ENCODE data around the gene GSX1.

Gene GSX1

DNA sequence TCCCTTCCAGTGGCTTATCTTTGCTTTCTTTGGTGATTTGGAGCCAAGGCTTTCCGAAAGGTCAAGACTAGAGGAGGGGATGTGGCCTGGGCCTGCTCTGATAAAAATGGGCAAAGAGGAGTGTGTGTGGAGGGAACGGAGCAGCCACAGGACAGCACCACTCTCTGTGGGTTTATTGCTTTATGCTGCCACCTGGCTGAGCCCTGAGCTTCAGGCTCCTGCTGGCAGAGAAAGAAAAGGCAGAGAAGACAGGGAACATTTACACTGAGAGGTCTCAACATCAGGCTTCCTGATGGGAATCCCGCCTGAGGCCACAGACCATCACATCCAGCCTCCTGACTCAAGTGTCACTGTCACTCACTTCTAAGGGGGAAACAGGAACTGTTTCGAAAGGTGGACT is 9.2 kb upstream of the GSX1 start:
- TF ChIP-seq, protein P1, sequence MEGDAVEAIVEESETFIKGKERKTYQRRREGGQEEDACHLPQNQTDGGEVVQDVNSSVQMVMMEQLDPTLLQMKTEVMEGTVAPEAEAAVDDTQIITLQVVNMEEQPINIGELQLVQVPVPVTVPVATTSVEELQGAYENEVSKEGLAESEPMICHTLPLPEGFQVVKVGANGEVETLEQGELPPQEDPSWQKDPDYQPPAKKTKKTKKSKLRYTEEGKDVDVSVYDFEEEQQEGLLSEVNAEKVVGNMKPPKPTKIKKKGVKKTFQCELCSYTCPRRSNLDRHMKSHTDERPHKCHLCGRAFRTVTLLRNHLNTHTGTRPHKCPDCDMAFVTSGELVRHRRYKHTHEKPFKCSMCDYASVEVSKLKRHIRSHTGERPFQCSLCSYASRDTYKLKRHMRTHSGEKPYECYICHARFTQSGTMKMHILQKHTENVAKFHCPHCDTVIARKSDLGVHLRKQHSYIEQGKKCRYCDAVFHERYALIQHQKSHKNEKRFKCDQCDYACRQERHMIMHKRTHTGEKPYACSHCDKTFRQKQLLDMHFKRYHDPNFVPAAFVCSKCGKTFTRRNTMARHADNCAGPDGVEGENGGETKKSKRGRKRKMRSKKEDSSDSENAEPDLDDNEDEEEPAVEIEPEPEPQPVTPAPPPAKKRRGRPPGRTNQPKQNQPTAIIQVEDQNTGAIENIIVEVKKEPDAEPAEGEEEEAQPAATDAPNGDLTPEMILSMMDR (IDR thresholded peaks at IDR 0.05) = no peak
- Mint-ChIP-seq H3K36me3 (ENCODE audit: low read depth) (no peaks in the 10 kb centered on the region), H3K27ac (no peak overlapping the region), H3K4me3 (no peak overlapping the region), H3K9me3 (peaks cover 3% of the 10 kb centered on the region), H3K4me1 (peaks cover 17% of the 10 kb centered on the region), H3K27me3 (ENCODE audit: low read depth, poor library complexity) (peaks cover 44% of the 10 kb centered on the region)
- no peak for DNase-seq

GRCh38 chr13:27788271-27788670 is 4.0 kb upstream of the GSX1 start:
- DNase-seq = no peak
- H3K4me3 Mint-ChIP-seq = no peak overlapping the region
- H3K4me1 Mint-ChIP-seq = peaks cover 20% of the 10 kb centered on the region
- no peaks in the 10 kb centered on the region for H3K36me3 Mint-ChIP-seq (ENCODE audit: low read depth)
- TF ChIP-seq, protein P1 (IDR thresholded peaks at IDR 0.05) = no peak
- H3K27me3 Mint-ChIP-seq (ENCODE audit: low read depth, poor library complexity) = peaks cover 74% of the 10 kb centered on the region
- H3K27ac Mint-ChIP-seq = no peak overlapping the region
- H3K9me3 Mint-ChIP-seq = peaks cover 3% of the 10 kb centered on the region

DNA sequence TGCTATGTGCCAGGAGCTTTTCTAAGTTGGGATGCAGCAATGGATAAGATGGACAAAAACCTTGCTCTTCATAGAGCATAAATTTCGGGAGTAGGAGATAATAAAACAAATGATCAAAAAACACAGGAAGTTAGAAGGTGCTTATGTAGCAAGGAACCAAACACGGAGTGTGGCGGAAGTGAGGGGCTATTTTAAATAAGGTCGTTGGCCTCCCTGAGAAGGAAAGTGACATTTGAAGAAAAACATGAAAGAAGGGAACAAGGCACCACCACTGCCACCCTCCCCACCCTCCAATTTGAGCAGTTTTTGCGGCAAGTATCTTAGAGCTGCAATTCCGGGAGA is 3.2 kb upstream of the GSX1 start:
- no peak for DNase-seq
- peaks cover 3% of the 10 kb centered on the region for H3K9me3 Mint-ChIP-seq
- H3K27ac Mint-ChIP-seq = no peak overlapping the region
- H3K4me3 Mint-ChIP-seq = peak overlapping the region; percentile 60
- peaks cover 83% of the 10 kb centered on the region for H3K27me3 Mint-ChIP-seq (ENCODE audit: low read depth, poor library complexity)
- TF ChIP-seq, protein P1 (IDR thresholded peaks at IDR 0.05) = no peak
- no peaks in the 10 kb centered on the region for H3K36me3 Mint-ChIP-seq (ENCODE audit: low read depth)
- H3K4me1 Mint-ChIP-seq = peaks cover 22% of the 10 kb centered on the region

GRCh38 chr13:27789495-27790303 is 2.6 kb upstream of the GSX1 start:
- peak; percentile 42 for DNase-seq
- no peak overlapping the region for H3K27ac Mint-ChIP-seq
- peaks cover 26% of the 10 kb centered on the region for H3K4me1 Mint-ChIP-seq
- H3K4me3 Mint-ChIP-seq = peak overlapping the region; percentile 60
- peaks cover 7% of the 10 kb centered on the region for H3K9me3 Mint-ChIP-seq
- peaks cover 88% of the 10 kb centered on the region for H3K27me3 Mint-ChIP-seq (ENCODE audit: low read depth, poor library complexity)
- TF ChIP-seq, protein P1 (IDR thresholded peaks at IDR 0.05) = no peak
- no peaks in the 10 kb centered on the region for H3K36me3 Mint-ChIP-seq (ENCODE audit: low read depth)

GRCh38 chr13:27790523-27790922 is 1.8 kb upstream of the GSX1 start:
- peaks cover 30% of the 10 kb centered on the region for H3K4me1 Mint-ChIP-seq

More at GRCh38 chr13:27790523-27790922, 1.8 kb upstream of the GSX1 start:
- Mint-ChIP-seq H3K27me3 (ENCODE audit: low read depth, poor library complexity) (peaks cover 94% of the 10 kb centered on the region), H3K27ac (no peak overlapping the region), H3K4me3 (peak overlapping the region; percentile 54), H3K36me3 (ENCODE audit: low read depth) (no peaks in the 10 kb centered on the region), H3K9me3 (peaks cover 3% of the 10 kb centered on the region)
- peak; percentile 34 for DNase-seq
- TF ChIP-seq, protein P1 (IDR thresholded peaks at IDR 0.05) = no peak
